Common myeloid progenitor, CD34-positive (primary cell): ENCODE data around the gene ROR2.

Experiments used
- CTCF ChIA-PET: fragments of 350-600 bp; sonication (Branson Sonifier 250); formaldehyde crosslinking; loops from one replicate; lab custom pipeline; 2021; ENCODE audit warnings: antibody characterized with exemption; lab: Charles Lee
- POLR2A ChIA-PET: fragments of 350-600 bp; sonication (Branson Sonifier 250); formaldehyde crosslinking; loops from one replicate; lab custom pipeline; 2021; ENCODE audit warnings: antibody characterized with exemption; lab: Charles Lee
- DNase-seq, 3 donors: peaks; one replicate each; pipeline versions ENCODE4 v3.0.0 to v3.0.0-alpha.2; 2013
- H3K27ac ChIP-seq, 2 experiments: 1 replicate in 1 of 2; 2 replicates in 1 of 2; pipeline ENCODE4 v1.7.0; 2013; ENCODE audit warnings: inconsistent platforms in 2 of 2, low read length in 2 of 2, mild to moderate bottlenecking in 2 of 2, low read depth in 1 of 2, moderate library complexity in 1 of 2; ENCODE audit not compliant: severe bottlenecking in 2 of 2, insufficient read depth in 1 of 2, poor library complexity in 1 of 2
- H3K27me3 ChIP-seq, 5 experiments: replicated peaks in 2 of 5; 1 replicate in 3 of 5; 2 replicates in 2 of 5; pipeline versions ENCODE4 v1.6.1 to v1.7.0; 2013; ENCODE audit warnings: low read length in 4 of 5, mild to moderate bottlenecking in 2 of 5, moderate library complexity in 2 of 5, inconsistent platforms in 1 of 5; ENCODE audit not compliant: insufficient read depth in 5 of 5, control insufficient read depth in 4 of 5
- H3K36me3 ChIP-seq, 4 experiments: 1 replicate in 2 of 4; 2 replicates in 2 of 4; pipeline versions ENCODE4 v1.6.1 to v1.7.0; 2013; ENCODE audit warnings: low read length in 3 of 4, control low read depth in 1 of 4, mild to moderate bottlenecking in 1 of 4; ENCODE audit not compliant: control insufficient read depth in 4 of 4, insufficient read depth in 4 of 4
- H3K4me1 ChIP-seq, 4 experiments: 1 replicate in 3 of 4; 2 replicates in 1 of 4; pipeline versions ENCODE4 v1.6.1 to v1.7.1; 2013; ENCODE audit warnings: low read length in 3 of 4, mild to moderate bottlenecking in 3 of 4, control low read depth in 1 of 4, inconsistent platforms in 1 of 4, moderate library complexity in 1 of 4; ENCODE audit not compliant: control insufficient read depth in 4 of 4, insufficient read depth in 4 of 4; ENCODE audit errors: control extremely low read depth in 1 of 4
- H3K4me3 ChIP-seq, 7 experiments: 1 replicate in 4 of 7; 2 replicates in 3 of 7; pipeline versions ENCODE4 v1.5.1 to v1.7.0; 2013; ENCODE audit warnings: mild to moderate bottlenecking in 7 of 7, low read length in 6 of 7, moderate library complexity in 6 of 7, inconsistent platforms in 2 of 7, low read depth in 2 of 7, control low read depth in 1 of 7; ENCODE audit not compliant: insufficient read depth in 4 of 7, control insufficient read depth in 1 of 7; ENCODE audit errors: extremely low read depth in 1 of 7
- H3K9me3 ChIP-seq, 5 experiments: 1 replicate in 4 of 5; 2 replicates in 1 of 5; pipeline versions ENCODE4 v1.6.1 to v1.7.1; 2013; ENCODE audit warnings: low read length in 4 of 5, mild to moderate bottlenecking in 2 of 5, inconsistent platforms in 1 of 5, low read depth in 1 of 5, moderate library complexity in 1 of 5; ENCODE audit not compliant: control insufficient read depth in 4 of 5, insufficient read depth in 2 of 5; ENCODE audit errors: control extremely low read depth in 1 of 5
- WGBS: methylation state at CpG from one replicate; pipeline ENCODE4 v1.1.5; 2013; ENCODE audit not compliant: insufficient coverage; 5-methylcytosine and 5-hydroxymethylcytosine counted together

Gene ROR2

DNA sequence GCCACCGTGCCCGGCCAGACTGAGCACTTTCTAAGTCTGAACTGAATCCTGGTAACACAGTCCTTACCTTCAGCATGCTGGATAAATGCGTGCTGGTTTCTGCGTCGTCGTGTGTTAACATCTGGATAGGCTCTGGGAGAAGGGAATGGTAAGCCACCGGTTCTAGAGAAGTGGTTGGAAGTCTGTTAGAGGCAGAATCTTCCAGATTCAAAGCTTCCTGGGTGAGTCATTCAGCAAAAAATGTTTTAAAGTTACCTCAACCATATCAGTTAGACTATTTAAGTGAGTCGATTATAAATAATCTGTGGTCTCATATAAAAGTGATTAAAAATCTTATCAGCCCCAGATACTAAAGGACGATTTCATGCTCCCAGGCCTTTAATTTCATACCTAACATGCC is 269.9 kb downstream of the ROR2 start:
- no peak for DNase-seq
- WGBS, result 97% methylated on average over 7 of the region's 9 CpGs
- Histone ChIP-seq H3K36me3 (no peaks in the 10 kb centered on the region), H3K9me3 (no peaks in the 10 kb centered on the region), H3K4me3 (no peak overlapping the region), H3K27ac (no peak overlapping the region), H3K27me3 (peaks cover 0 to 4% (median 0%) of the 10 kb centered on the region in 5 experiments), H3K4me1 (peaks cover 0 to 5% (median 2%) of the 10 kb centered on the region in 4 experiments)
- POLR2A ChIA-PET, result no interaction called here
- CTCF ChIA-PET, result interaction anchor here (0.9 kb wide), 1 partner anchor 244 kb away, joined by 3 read pairs; no protein-coding TSS in a partner anchor

- H3K4me3 ChIP-seq, result no peak overlapping the region
These were observed 271.0 kb downstream of the ROR2 start for GRCh38 chr9:91678807-91679580.

DNA sequence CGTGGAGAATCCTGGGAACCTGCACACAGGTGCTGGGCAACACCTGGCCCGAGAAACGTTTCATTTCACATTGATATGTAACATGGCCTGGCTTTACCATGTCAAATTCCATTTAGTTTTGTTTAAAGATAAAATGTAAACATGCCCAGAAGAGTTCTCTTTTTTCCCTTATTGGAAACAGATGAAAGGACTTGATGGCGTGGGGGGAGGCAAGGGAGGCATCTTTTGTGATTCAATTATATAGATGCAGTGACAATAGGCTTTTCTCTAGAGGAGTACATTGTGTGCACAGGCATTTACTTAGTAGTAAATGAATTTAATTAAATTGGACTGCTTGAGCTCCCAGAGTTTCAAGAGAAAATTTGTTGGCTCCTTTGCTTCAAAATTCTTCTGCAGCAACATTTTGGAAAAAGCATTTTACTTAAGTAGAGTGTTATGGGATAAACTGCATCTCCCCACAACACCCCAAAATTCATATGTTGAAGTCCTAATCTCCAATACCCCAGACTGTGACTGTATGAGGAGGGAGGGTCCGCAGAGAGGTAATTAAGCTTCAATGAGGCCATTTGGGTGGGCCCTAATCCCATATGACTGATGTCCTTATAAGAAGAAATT is 272.1 kb downstream of the ROR2 start:
- Histone ChIP-seq H3K4me3 (no peak overlapping the region), H3K4me1 (peaks cover 0 to 5% (median 2%) of the 10 kb centered on the region in 4 experiments), H3K36me3 (no peaks in the 10 kb centered on the region), H3K27me3 (peaks cover 0 to 4% (median 0%) of the 10 kb centered on the region in 5 experiments), H3K9me3 (no peaks in the 10 kb centered on the region), H3K27ac (no peak overlapping the region)
- CTCF ChIA-PET, result interaction anchor here (1.7 kb wide), 1 partner anchor 17 kb away, joined by 3 read pairs; no protein-coding TSS in a partner anchor
- no peak for DNase-seq
- WGBS, result 93% methylated on average over 3 of the region's 5 CpGs
- POLR2A ChIA-PET, result no interaction called here

More at GRCh38 chr9:91678807-91679580, 271.0 kb downstream of the ROR2 start:
- Histone ChIP-seq H3K9me3 (no peaks in the 10 kb centered on the region), H3K27me3 (peaks cover 0 to 4% (median 0%) of the 10 kb centered on the region in 5 experiments), H3K27ac (no peak overlapping the region), H3K4me1 (peaks cover 0 to 5% (median 2%) of the 10 kb centered on the region in 4 experiments), H3K36me3 (no peaks in the 10 kb centered on the region)
- 64% methylated on average over 6 of the region's 8 CpGs for WGBS
- no peak for DNase-seq
- ChIA-PET POLR2A (no interaction called here), CTCF (interaction anchor here (1.7 kb wide), 1 partner anchor 18 kb away, joined by 3 read pairs; no protein-coding TSS in a partner anchor)

DNA sequence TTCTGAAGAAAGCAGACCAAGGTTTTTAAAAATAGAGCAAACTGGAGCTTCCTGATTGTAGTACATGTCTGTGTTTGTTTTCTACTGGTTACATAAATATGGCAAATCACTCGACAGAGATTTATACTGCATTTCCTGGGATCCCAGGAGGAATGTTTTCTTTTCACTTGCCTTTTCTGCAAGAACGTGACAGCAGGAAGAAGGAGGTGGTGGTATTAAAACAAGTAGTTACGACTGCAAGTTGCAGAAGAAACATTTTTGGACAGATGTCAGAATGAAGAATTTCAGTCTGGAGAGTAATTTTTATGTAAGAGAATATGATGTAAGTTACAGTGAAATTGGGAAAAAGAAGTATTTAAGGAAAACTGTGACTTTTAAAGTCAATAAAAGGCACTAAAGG is 272.7 kb downstream of the ROR2 start:
- CTCF ChIA-PET, result interaction anchor here (0.7 to 1.7 kb wide), 2 partner anchors 16 to 762 kb away, joined by 3 read pairs; no protein-coding TSS in a partner anchor
- no peak overlapping the region for H3K4me3 ChIP-seq
- H3K4me1 ChIP-seq, result peaks cover 0 to 5% (median 2%) of the 10 kb centered on the region in 4 experiments
- DNase-seq, result no peak
- no peaks in the 10 kb centered on the region for H3K36me3 ChIP-seq
- WGBS, result 57% methylated on average over 3 of the region's 3 CpGs
- no peak overlapping the region for H3K27ac ChIP-seq
- H3K9me3 ChIP-seq, result no peaks in the 10 kb centered on the region
- H3K27me3 ChIP-seq, result peaks cover 0 to 4% (median 0%) of the 10 kb centered on the region in 5 experiments
- POLR2A ChIA-PET, result no interaction called here

DNA sequence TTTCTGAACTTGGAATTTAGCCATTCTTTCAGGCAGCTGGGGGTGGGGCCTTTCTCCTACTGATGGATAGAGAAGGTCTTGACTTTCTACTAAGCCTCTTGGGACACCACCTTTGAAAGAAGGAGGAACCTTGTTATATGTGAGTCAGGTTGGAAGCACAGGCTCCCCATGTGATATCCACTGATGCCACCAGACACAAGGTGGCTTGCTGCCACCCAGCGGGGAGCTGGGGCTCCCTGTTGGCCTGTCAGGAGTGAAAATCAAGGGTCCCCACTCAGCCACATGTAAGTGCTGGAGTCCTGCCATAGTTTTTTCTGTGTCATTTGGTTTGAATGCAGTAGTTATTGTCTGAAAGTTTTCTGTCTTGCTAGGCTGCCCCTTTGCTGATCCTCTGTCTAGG is 274.0 kb downstream of the ROR2 start:
- no peaks in the 10 kb centered on the region for H3K4me1 ChIP-seq
- WGBS, result 100% methylated on average over 1 of the region's 1 CpG
- H3K27ac ChIP-seq, result no peak overlapping the region
- no peak overlapping the region for H3K4me3 ChIP-seq
- ChIA-PET POLR2A (no interaction called here), CTCF (no interaction called here)
- no peaks in the 10 kb centered on the region for H3K36me3 ChIP-seq
- H3K9me3 ChIP-seq, result no peaks in the 10 kb centered on the region
- DNase-seq, result no peak
- H3K27me3 ChIP-seq, result peaks cover 0 to 4% (median 0%) of the 10 kb centered on the region in 5 experiments

DNA sequence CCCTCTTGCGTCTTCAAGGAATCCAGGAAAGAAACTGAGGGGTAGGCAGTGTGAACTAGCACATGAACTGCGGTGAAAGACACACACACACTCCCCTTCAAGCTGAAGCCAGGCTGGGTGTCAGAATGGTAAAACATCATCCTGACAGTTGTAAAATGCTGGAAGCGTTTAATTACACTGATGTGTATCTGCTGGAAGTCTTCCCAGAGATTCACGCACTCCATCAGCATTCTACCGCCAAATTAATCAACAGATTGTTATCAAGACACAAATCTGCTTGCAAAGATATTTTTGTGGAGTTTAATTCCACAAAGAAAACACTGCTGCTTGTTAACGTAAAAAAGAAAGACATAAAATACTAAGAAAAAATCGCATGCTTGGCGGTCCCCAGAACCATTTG is 285.4 kb downstream of the ROR2 start:
- H3K4me3 ChIP-seq, result no peak overlapping the region
- no peak for DNase-seq
- POLR2A ChIA-PET, result no interaction called here
- CTCF ChIA-PET, result no interaction called here
- H3K36me3 ChIP-seq, result no peaks in the 10 kb centered on the region
- H3K9me3 ChIP-seq, result no peaks in the 10 kb centered on the region
- no peak overlapping the region for H3K27ac ChIP-seq
- H3K4me1 ChIP-seq, result no peaks in the 10 kb centered on the region
- H3K27me3 ChIP-seq, result peaks cover 0 to 3% (median 0%) of the 10 kb centered on the region in 5 experiments
- 100% methylated on average over 5 of the region's 8 CpGs for WGBS

DNA sequence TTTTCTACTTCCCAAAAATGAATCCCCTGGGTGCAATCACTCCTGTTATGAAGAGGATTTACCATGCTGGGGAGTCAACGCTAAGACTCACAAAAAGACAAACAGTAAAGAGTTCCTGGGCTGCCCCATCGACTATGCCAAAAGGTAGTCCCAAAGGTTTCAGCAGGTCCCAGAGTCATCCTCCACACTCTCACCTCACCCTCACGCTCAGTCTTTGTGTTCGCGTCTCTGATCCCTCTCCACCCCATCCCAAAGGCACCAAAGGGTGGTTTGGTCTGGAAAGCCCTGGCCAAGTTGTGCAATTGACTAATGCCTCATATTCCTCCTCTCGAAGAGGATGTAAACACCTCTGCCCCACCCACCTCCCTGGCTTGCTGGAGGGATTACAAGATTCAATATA is 286.2 kb downstream of the ROR2 start:
- Histone ChIP-seq H3K9me3 (no peaks in the 10 kb centered on the region), H3K4me1 (no peaks in the 10 kb centered on the region), H3K4me3 (no peak overlapping the region), H3K36me3 (no peaks in the 10 kb centered on the region), H3K27ac (no peak overlapping the region), H3K27me3 (peaks cover 0 to 3% (median 0%) of the 10 kb centered on the region in 5 experiments)
- ChIA-PET POLR2A (no interaction called here), CTCF (no interaction called here)
- WGBS, result 88% methylated on average over 4 of the region's 6 CpGs
- no peak for DNase-seq
